ENCODE measurements around the gene SCIN.
"Not testable (repeated sequence)": the region's sequence is repeated elsewhere in the genome, so short reads cannot be mapped to it uniquely, and the experiment has no call there.

The SCIN gene

GRCh38 chr7:12619461-12620069 lies 49.0 kb downstream of the SCIN start:
- DNase-seq (ENCODE audit: low read depth), result no peak

- no peak for DNase-seq (ENCODE audit: low read depth)
Observed at GRCh38 chr7:12620371-12620770, 49.9 kb downstream of the SCIN start.

- no peak for DNase-seq (ENCODE audit: low read depth)
Observed at GRCh38 chr7:12623223-12623622, 52.7 kb downstream of the SCIN start.

- peak; percentile 25 for DNase-seq (ENCODE audit: low read depth)
Observed at GRCh38 chr7:12623885-12624498, 53.5 kb downstream of the SCIN start.

- no peak for DNase-seq (ENCODE audit: low read depth)
Observed at GRCh38 chr7:12625836-12626235, 55.3 kb downstream of the SCIN start.

- DNase-seq (ENCODE audit: low read depth), result no peak
Observed at GRCh38 chr7:12629816-12630512, 59.4 kb downstream of the SCIN start.

- DNase-seq (ENCODE audit: low read depth), result no peak
Observed at GRCh38 chr7:12630513-12630819, 59.9 kb downstream of the SCIN start.

GRCh38 chr7:12633582-12633981 lies 63.1 kb downstream of the SCIN start:
- no peak for DNase-seq (ENCODE audit: low read depth)

GRCh38 chr7:12635830-12636229 lies 65.3 kb downstream of the SCIN start:
- DNase-seq (ENCODE audit: low read depth), result no peak

- no peak for DNase-seq (ENCODE audit: low read depth)
Observed at GRCh38 chr7:12637328-12637727, 66.8 kb downstream of the SCIN start.

GRCh38 chr7:12637819-12638592 lies 67.5 kb downstream of the SCIN start:
- DNase-seq (ENCODE audit: low read depth), result no peak

GRCh38 chr7:12638851-12639456 lies 68.4 kb downstream of the SCIN start:
- DNase-seq (ENCODE audit: low read depth), result peak; percentile 35

GRCh38 chr7:12640299-12641096 lies 70.0 kb downstream of the SCIN start:
- DNase-seq (ENCODE audit: low read depth), result no peak

- DNase-seq (ENCODE audit: low read depth), result no peak
Observed at GRCh38 chr7:12641196-12641595, 70.7 kb downstream of the SCIN start.

GRCh38 chr7:12642508-12642907 lies 72.0 kb downstream of the SCIN start:
- DNase-seq (ENCODE audit: low read depth), result no peak

GRCh38 chr7:12643001-12643643 lies 72.6 kb downstream of the SCIN start:
- DNase-seq (ENCODE audit: low read depth), result no peak

- no peak for DNase-seq (ENCODE audit: low read depth)
Observed at GRCh38 chr7:12643644-12644043, 73.1 kb downstream of the SCIN start.

GRCh38 chr7:12645212-12645611 lies 74.7 kb downstream of the SCIN start:
- not testable (repeated sequence) for DNase-seq (ENCODE audit: low read depth)

- DNase-seq (ENCODE audit: low read depth), result peak; percentile 74
Observed at GRCh38 chr7:12646139-12646538, 75.6 kb downstream of the SCIN start.

GRCh38 chr7:12647364-12648219 lies 77.1 kb downstream of the SCIN start:
- DNase-seq (ENCODE audit: low read depth), result peak; percentile 31

Measured in amniotic epithelial cell (primary cell).